Ovary (tissue), 10 donors: ENCODE measurements around the gene LAMB4. TPM values are rescaled to one million over a fixed set of nuclear protein-coding genes. Genes with fewer than 3 reads are reported as not detected.

Experiments
- DNase-seq, 5 donors: peaks; one replicate each; pipeline ENCODE4 v3.0.0-alpha.2; 2019 to 2020
- H3K27ac ChIP-seq, 2 donors: fragments of 200-600 bp; one replicate each; pipeline versions ENCODE4 v1.5.1 to v1.8.0; 2019 to 2022
- H3K27me3 ChIP-seq: fragments of 200-600 bp; one replicate; pipeline ENCODE4 v1.8.0; 2022
- H3K36me3 ChIP-seq: fragments of 200-600 bp; sonication (generic); one replicate; pipeline ENCODE4 v1.5.1; 2019
- H3K4me1 ChIP-seq: one replicate; pipeline ENCODE4 v1.8.1; 2013; ENCODE audit warnings: mild to moderate bottlenecking, moderate library complexity; ENCODE audit not compliant: insufficient read depth
- H3K4me3 ChIP-seq: fragments of 200-600 bp; sonication (generic); one replicate; pipeline ENCODE4 v1.5.1; 2017
- H3K9me3 ChIP-seq, 2 donors: fragments of 200-600 bp in 1 of 2; sonication (generic) in 1 of 2; one replicate each; pipeline versions ENCODE4 v1.5.1 to v1.8.1; 2013 to 2019; ENCODE audit warnings: mild to moderate bottlenecking in 1 of 2, moderate library complexity in 1 of 2
- CTCF ChIP-seq, 3 donors: fragments of 450-650 bp in 2 of 3; fragments of 200-600 bp in 1 of 3; IDR thresholded peaks; one replicate each; pipeline versions ENCODE4 v1.5.1 to v1.8.0; 2016 to 2022; ENCODE audit warnings: antibody characterized with exemption in 3 of 3, mild to moderate bottlenecking in 1 of 3
- EP300 ChIP-seq: sonication (generic); formaldehyde crosslinking; IDR thresholded peaks from one replicate; pipeline ENCODE4 v1.6.1; 2017; ENCODE audit warnings: antibody characterized with exemption
- POLR2A ChIP-seq: fragments of 450-650 bp; IDR thresholded peaks from one replicate; pipeline ENCODE4 v1.6.1; 2017; ENCODE audit warnings: antibody characterized with exemption, mild to moderate bottlenecking, moderate library complexity
- WGBS, 3 donors: extraction: QIAGEN DNeasy Blood & Tissue Kit in 1 of 3; methylation state at CpG; one replicate each; pipeline versions ENCODE4 v1.1.5 to v1.1.7; 2013 to 2017; 5-methylcytosine and 5-hydroxymethylcytosine counted together
- intact Hi-C, 4 donors: fragments of 100-400 bp; cut with DNase I; formaldehyde crosslinking; loops; one replicate each; pipeline versions ENCODE4 v1.11.0 to v1.15.1; 2022 to 2023
- long read RNA-seq, 3 donors: library from polyadenylated mRNA in 2 of 3; unstranded in 2 of 3; transcript quantifications; one replicate each; pipeline ENCODE4 v2.0.0 and lab custom pipeline, GENCODE V29; 2021 to 2026
- polyA plus RNA-seq, 2 donors: library from polyadenylated mRNA; stranded (reverse); fragments of 200-250 nt in 1 of 2; fragments of 350-450 nt in 1 of 2; fragmentation: Illumina TruSeq in 1 of 2; extraction: RNeasy Lipid Tissue Mini Kit (QIAGEN cat#74804) in 1 of 2; gene quantifications; one replicate each; pipeline ENCODE4 v1.2.3, GENCODE V29; 2013 to 2014
- total RNA-seq, 7 donors: library from RNA; depleted of rRNA in 2 of 7; stranded (reverse); fragments of >200 nt in 2 of 7; fragmentation: NEBNext Ultra II Directional in 3 of 7; extraction: Animal tissue kit (Norgen Biotek cat#: 25700) in 3 of 7; gene quantifications; one replicate each; pipeline versions ENCODE4 v1.1.0 to v1.2.4, GENCODE V29; 2016 to 2023
- donor health status: DM: no; HTN: no; CAD: no; lungs with moderate emphysema.
- donor health status: DM: no; HTN: no; CAD: no.
- donor health status: Bipolar disorder and iron deficiency.
- donor health status: DM: yes; HTN: yes; CAD: no.
- donor health status: DM: no; HTN: no; CAD: no.
- donor health status: DM: yes; HTN: yes; CAD: no.

LAMB4 gene
- not detected for total RNA-seq
- under 1 TPM; 0.10 to 0.17 TPM for polyA plus RNA-seq
- long read RNA-seq, donor 1, partial matches to known transcripts: 1 of 1 reads
- long read RNA-seq, donor 1, other reads (novel, unspliced or antisense): 0 of 1 reads
- long read RNA-seq, donor 2: 0 reads
- long read RNA-seq, donor 3: 0 reads

- H3K4me3 ChIP-seq: no peak within 1 kb of the TSS
- H3K36me3 ChIP-seq: no peaks in the 10 kb centered on the region
- H3K27ac ChIP-seq: no peak within 1 kb of the TSS
- no peak for TF ChIP-seq EP300
- no peak for TF ChIP-seq POLR2A
- no peak for TF ChIP-seq CTCF (IDR thresholded peaks at IDR 0.05)
- no peaks in the 10 kb centered on the region for H3K27me3 ChIP-seq
- no peaks in the 10 kb centered on the region for H3K9me3 ChIP-seq
- 88 to 89% (median 88%) methylated on average over 3 of the region's 3 CpGs for WGBS, 3 donors
- DNase-seq: no peak
- intact Hi-C loops: no loop called here
- no peaks in the 10 kb centered on the region for H3K4me1 ChIP-seq
Observed at GRCh38 chr7:108130261-108130660, at the start of gene LAMB4. Gene LAMB4 (minus strand): TSS chr7:108130361. CDS start chr7:108123164, 7,197 bp downstream.

- Histone ChIP-seq H3K4me1 (no peaks in the 10 kb centered on the region), H3K27ac (no peak overlapping the region), H3K9me3 (no peaks in the 10 kb centered on the region), H3K36me3 (no peaks in the 10 kb centered on the region), H3K27me3 (no peaks in the 10 kb centered on the region), H3K4me3 (no peak overlapping the region)
- no peak for DNase-seq
- 39 to 51% (median 39%) methylated on average over 3 of the region's 3 CpGs for WGBS, 3 donors
- intact Hi-C loops: no loop called here
- TF ChIP-seq CTCF (IDR thresholded peaks at IDR 0.05) (no peak), EP300 (no peak), POLR2A (no peak)
Observed at GRCh38 chr7:108178398-108178797, 48.2 kb upstream of the LAMB4 start.

GRCh38 chr7:108171164-108171563 lies 41.0 kb upstream of the LAMB4 start:
- no peak for DNase-seq
- no peak for TF ChIP-seq POLR2A
- no peak for TF ChIP-seq EP300
- TF ChIP-seq CTCF (IDR thresholded peaks at IDR 0.05): no peak
- intact Hi-C loops: no loop called here
- Histone ChIP-seq H3K27me3 (no peaks in the 10 kb centered on the region), H3K9me3 (no peaks in the 10 kb centered on the region), H3K27ac (no peak overlapping the region), H3K36me3 (no peaks in the 10 kb centered on the region), H3K4me1 (no peaks in the 10 kb centered on the region), H3K4me3 (no peak overlapping the region)
- 75 to 85% (median 80%) methylated on average over 8 of the region's 8 CpGs for WGBS, 3 donors

- intact Hi-C loops: no loop called here
- Histone ChIP-seq H3K27me3 (no peaks in the 10 kb centered on the region), H3K27ac (no peak overlapping the region), H3K36me3 (no peaks in the 10 kb centered on the region), H3K9me3 (no peaks in the 10 kb centered on the region), H3K4me3 (no peak overlapping the region), H3K4me1 (no peaks in the 10 kb centered on the region)
- TF ChIP-seq CTCF (IDR thresholded peaks at IDR 0.05) (no peak), POLR2A (no peak), EP300 (no peak)
- 69 to 76% (median 69%) methylated on average over 5 of the region's 5 CpGs for WGBS, 3 donors
- DNase-seq: no peak
Observed at GRCh38 chr7:108170251-108170650, 40.1 kb upstream of the LAMB4 start.
